Endothelial cell (in vitro differentiated cells): ENCODE results near the gene JAML. TPM values are rescaled to one million over a fixed set of nuclear protein-coding genes. Genes with fewer than 3 reads are reported as not detected.
A peak's percentile ranks its signal among the peaks of the same experiment; 100 is the strongest.

Experiments used
- DNase-seq: peaks from one replicate; pipeline ENCODE4 v3.0.0; 2021; ENCODE audit warnings: low spot score
- H3K27ac Mint-ChIP-seq: one replicate; pipeline ENCODE4 v1.8.0; 2021; ENCODE audit warnings: mixed read lengths, inconsistent platforms; ENCODE audit not compliant: unreplicated experiment
- H3K27me3 Mint-ChIP-seq: one replicate; pipeline ENCODE4 v1.8.0; 2021; ENCODE audit warnings: mild to moderate bottlenecking, moderate library complexity, mixed read lengths, inconsistent platforms; ENCODE audit not compliant: unreplicated experiment
- H3K36me3 Mint-ChIP-seq: one replicate; pipeline ENCODE4 v1.8.0; 2021; ENCODE audit warnings: mild to moderate bottlenecking, low read depth, mixed read lengths, inconsistent platforms; ENCODE audit not compliant: unreplicated experiment
- H3K4me1 Mint-ChIP-seq: one replicate; pipeline ENCODE4 v1.8.0; 2021; ENCODE audit warnings: mild to moderate bottlenecking, mixed read lengths, inconsistent platforms; ENCODE audit not compliant: unreplicated experiment
- H3K4me3 Mint-ChIP-seq: one replicate; pipeline ENCODE4 v1.8.0; 2021; ENCODE audit warnings: mild to moderate bottlenecking, mixed read lengths, inconsistent platforms; ENCODE audit not compliant: unreplicated experiment
- H3K9me3 Mint-ChIP-seq: one replicate; pipeline ENCODE4 v1.8.0; 2021; ENCODE audit warnings: mixed read lengths, inconsistent platforms; ENCODE audit not compliant: unreplicated experiment
- total RNA-seq: library from RNA; stranded (reverse); fragmentation: NEBNext Ultra II Directional; extraction: Animal tissue kit (Norgen Biotek cat#: 25700); gene quantifications from one replicate; pipeline ENCODE4 v1.2.1, GENCODE V29; 2021; ENCODE audit not compliant: unreplicated experiment
- TF ChIP-seq, protein P1 (sequence below): fragments of 200-600 bp; sonication (generic); IDR thresholded peaks from one replicate; pipeline ENCODE4 v1.5.0; 2021; ENCODE audit warnings: antibody characterized with exemption; ENCODE audit not compliant: unreplicated experiment

The JAML gene
- total RNA-seq, 1 donor from 2014 or later = 0.31 TPM

DNA sequence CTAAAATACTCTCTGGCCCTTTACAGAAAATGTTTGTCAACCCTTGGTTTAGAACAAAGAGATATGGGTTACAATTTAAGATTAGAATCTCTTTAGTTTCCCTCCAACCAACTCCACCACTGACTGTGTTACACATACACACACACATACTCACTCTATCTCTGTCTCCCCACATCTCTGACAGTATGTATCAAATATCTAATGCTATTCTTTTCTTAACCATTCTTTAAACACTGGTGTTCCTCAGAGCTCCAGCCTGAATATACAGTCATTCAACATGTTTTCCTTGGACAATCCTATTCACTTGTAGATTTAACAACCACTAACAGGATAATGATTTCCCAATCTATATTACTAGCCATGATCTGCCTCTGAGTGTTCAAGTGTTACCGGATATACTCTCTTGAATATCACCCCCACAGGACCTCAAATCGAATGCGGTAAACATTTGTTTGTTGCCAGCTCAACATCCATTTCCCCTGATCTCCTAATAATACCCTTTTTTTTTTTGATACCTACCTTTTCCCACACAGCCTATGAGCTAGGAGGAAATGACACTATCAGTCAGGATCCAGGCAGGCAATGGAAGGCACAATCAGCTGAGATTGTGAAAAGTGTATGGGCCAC lies 21.2 kb upstream of the JAML start:
- Mint-ChIP-seq H3K4me3 (no peak overlapping the region), H3K27ac (peak overlapping the region; percentile 49), H3K9me3 (no peaks in the 10 kb centered on the region), H3K36me3 (peaks cover 4% of the 10 kb centered on the region), H3K4me1 (peaks cover 45% of the 10 kb centered on the region), H3K27me3 (peaks cover 7% of the 10 kb centered on the region)
- DNase-seq = no peak
- TF ChIP-seq, protein P1, sequence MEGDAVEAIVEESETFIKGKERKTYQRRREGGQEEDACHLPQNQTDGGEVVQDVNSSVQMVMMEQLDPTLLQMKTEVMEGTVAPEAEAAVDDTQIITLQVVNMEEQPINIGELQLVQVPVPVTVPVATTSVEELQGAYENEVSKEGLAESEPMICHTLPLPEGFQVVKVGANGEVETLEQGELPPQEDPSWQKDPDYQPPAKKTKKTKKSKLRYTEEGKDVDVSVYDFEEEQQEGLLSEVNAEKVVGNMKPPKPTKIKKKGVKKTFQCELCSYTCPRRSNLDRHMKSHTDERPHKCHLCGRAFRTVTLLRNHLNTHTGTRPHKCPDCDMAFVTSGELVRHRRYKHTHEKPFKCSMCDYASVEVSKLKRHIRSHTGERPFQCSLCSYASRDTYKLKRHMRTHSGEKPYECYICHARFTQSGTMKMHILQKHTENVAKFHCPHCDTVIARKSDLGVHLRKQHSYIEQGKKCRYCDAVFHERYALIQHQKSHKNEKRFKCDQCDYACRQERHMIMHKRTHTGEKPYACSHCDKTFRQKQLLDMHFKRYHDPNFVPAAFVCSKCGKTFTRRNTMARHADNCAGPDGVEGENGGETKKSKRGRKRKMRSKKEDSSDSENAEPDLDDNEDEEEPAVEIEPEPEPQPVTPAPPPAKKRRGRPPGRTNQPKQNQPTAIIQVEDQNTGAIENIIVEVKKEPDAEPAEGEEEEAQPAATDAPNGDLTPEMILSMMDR = no peak

DNA sequence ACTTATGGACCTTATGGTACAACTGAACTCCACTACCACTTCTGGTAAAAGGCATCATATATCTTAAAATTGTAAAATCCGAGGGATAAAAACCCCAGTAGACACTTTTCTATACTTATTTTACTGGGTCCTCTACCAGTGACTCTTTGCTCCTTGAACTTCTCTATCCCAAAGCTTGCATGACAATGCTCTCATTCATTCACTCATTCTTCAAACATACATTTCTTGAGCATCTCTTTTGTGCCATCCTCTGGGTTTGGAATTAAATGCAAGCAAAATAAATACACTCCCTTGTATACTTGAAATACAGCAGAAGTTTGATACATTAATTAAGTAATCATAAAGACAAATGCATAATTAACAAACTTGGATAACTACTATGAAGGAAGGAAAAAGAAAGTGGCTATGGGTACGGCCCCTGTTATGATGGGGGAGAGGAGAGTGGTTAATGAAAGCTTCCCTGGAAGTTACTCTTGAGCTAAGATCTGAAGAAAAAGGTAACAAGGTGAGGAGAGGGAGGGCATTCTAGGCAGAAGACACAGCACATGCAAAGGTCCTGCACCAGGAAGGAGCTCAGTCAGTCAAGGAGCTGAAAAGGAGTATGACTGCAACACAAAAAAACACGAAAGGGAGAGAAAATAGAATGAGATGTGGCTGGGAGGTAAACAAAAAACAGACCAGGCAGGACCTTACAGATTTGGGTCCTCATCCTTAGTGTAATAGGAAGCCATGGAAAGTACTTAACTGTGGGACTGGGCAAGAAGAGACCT lies 19.4 kb upstream of the JAML start:
- no peak for DNase-seq
- H3K27ac Mint-ChIP-seq = peak overlapping the region; percentile 32
- TF ChIP-seq, protein P1 = no peak
- H3K4me1 Mint-ChIP-seq = peaks cover 60% of the 10 kb centered on the region
- peaks cover 9% of the 10 kb centered on the region for H3K27me3 Mint-ChIP-seq
- no peaks in the 10 kb centered on the region for H3K9me3 Mint-ChIP-seq
- no peak overlapping the region for H3K4me3 Mint-ChIP-seq
- H3K36me3 Mint-ChIP-seq = peaks cover 4% of the 10 kb centered on the region

- DNase-seq = no peak
- Mint-ChIP-seq H3K4me3 (no peak overlapping the region), H3K27me3 (peaks cover 9% of the 10 kb centered on the region), H3K36me3 (peaks cover 4% of the 10 kb centered on the region), H3K4me1 (peaks cover 70% of the 10 kb centered on the region), H3K27ac (peak overlapping the region; percentile 2), H3K9me3 (no peaks in the 10 kb centered on the region)
- TF ChIP-seq, protein P1 = no peak
These were observed 18.4 kb upstream of the JAML start for GRCh38 chr11:118243161-118243560.

DNA sequence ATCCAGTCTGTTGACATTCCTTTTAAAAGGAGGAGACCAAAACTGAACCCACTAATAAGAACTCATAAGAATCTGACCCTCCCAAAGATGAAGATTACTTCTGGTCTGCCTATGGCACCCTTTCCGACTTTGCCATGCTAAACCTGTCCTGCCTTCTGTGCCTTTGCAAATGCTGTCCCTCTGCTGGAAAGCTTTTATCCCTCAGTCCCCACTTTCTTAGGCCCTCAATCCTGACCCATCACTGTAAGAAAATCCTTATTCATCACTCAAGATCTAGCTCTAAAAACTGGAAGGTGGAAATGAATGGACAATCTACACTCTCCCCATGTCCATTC lies 16.9 kb upstream of the JAML start:
- Mint-ChIP-seq H3K4me1 (peaks cover 67% of the 10 kb centered on the region), H3K27me3 (peaks cover 9% of the 10 kb centered on the region), H3K27ac (peak overlapping the region; percentile 97), H3K36me3 (peaks cover 4% of the 10 kb centered on the region), H3K9me3 (no peaks in the 10 kb centered on the region), H3K4me3 (no peak overlapping the region)
- TF ChIP-seq, protein P1 = no peak
- no peak for DNase-seq
